ENCODE measurements around the gene FAM13A. TPM values are rescaled to one million over a fixed set of nuclear protein-coding genes. Genes with fewer than 3 reads are reported as not detected.
A peak's percentile ranks its signal among the peaks of the same experiment; 100 is the strongest.
"Not testable (repeated sequence)": the region's sequence is repeated elsewhere in the genome, so short reads cannot be mapped to it uniquely, and the experiment has no call there.

FAM13A gene
- total RNA-seq, 1 donor from 2014 or later = 16.8 TPM

DNA sequence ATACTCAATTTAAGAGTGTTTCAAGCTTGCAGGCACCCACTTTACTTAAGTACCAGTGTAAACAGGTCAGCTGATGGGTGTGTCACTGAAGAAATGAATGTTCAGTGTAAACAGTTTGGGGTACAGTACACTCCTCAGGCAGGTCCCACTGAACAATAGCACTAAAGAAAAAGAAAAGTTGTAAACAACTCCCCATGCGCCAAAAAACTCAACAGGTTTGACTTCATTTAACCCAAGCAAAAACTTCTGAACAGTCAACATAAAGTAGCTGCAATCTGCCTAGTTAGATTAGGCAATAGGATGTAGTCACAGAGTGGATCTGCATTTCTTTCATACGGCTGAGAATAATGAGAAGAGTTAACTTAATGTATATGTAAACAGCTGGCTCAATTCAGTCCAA, 93.2 kb downstream of the FAM13A start:
- DNase-seq (ENCODE audit: low read depth) = no peak

DNA sequence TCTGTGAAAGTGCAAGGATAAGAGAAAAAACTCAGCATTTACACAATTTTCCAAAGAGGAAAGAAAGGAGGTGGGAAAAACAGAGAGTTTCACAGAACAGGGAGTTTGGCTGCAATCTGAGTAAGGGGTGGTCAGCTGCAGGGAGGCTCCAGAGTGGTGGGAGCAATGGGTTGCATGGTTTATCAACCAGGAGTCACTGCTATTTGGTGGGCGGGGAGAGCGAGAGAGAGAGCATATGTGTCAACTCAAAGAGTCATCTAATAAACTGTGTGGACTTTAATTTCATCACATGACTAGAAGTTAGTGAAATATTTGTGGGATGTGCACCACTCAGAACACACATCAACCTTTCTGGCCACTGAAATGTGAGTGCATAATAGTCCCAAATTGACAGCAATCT, 94.6 kb downstream of the FAM13A start:
- no peak for DNase-seq (ENCODE audit: low read depth)

DNA sequence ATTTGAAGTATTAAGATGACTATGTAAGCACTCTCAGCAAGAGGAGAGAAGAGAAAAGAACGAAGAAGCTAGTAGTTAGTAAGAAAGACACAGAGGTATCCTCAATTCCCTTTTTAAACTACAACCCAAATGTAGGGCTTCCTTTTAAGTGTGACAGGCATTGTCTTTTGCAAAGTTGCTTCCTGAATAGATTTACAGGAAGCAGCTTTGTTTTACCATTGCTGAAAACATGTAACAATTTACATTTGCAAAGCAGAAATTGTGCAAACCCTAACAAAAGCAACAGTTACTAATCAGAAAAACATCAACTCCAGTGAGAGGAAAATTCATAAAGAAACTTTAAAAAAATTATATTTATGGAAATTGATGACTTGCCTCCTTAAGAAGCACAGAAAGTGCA, 96.4 kb downstream of the FAM13A start:
- DNase-seq (ENCODE audit: low read depth) = no peak

DNA sequence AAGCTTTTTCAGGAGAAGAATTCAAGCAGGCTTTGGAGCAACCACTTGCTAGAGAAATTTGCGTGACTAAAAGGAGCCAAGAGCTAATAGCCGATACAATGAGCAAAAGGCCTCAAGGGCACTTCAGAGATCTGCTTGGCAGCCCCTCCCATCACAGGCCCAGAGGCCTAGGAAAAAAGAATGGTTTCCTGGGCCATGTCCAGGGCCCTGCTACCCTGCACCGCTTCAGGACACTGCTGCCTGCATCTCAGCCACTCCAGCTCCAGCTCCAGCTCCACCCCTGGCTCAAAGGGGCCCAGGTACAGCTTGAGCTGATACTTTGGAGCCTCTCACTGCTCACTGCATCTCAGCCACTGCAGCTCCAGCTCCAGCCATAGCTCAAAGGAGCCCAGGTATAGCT, 98.9 kb downstream of the FAM13A start:
- no peak for DNase-seq (ENCODE audit: low read depth)

DNA sequence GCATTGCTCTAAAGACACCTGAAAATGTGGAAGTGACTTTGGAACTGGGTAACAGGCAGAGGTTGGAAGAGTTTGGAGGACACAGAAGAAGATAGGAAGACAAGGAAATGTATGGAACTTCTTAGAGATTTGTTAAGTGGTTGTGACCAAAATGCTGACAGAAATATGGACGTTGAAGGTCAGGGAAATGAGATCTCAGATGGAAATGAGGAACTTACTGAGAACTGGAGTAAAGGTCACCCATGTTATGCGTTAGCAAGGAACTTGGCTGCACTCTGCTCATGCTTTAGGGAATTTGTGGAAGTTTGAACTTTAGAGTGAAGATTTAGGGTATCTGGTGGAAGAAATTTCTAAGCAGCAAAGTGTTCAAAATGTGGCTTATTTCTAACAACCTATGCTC, 99.4 kb downstream of the FAM13A start:
- no peak for DNase-seq (ENCODE audit: low read depth)

DNA sequence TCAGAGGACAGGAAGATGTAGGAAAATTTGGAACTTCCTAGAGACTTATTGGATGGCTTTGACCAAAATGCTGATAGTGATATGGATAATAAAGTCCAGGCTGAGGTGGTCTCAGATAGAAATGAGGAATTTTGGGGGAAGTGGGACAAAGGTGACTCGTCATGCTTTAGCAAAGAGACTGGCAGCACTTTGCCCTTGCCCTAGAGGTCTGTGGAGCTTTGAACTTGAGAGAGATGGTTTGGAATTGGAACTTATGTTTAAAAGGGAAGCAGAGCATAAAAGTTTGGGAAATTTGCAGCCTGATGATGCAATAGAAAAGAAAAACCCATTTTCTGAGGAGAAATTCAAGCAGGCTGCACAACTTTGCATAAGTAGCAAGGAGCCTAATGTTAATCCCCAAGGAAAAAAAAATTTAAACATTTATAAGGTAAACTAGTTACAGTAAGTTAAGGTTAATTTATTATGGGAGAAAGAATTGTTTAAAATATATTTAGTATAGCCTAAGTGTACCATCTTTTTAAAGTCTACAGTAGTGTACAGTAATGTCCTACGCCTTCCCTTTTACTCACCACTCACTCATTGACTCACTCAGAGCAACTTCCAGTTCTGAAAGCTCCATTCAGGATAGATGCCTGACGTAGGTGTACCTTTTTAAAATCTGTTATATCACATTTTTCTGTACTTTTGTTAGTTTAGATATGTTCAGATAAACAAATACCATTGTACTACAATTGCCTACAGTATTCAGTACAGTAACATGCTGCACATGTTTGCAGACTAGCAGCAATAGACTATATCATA, 101.2 kb downstream of the FAM13A start:
- DNase-seq (ENCODE audit: low read depth) = no peak

DNA sequence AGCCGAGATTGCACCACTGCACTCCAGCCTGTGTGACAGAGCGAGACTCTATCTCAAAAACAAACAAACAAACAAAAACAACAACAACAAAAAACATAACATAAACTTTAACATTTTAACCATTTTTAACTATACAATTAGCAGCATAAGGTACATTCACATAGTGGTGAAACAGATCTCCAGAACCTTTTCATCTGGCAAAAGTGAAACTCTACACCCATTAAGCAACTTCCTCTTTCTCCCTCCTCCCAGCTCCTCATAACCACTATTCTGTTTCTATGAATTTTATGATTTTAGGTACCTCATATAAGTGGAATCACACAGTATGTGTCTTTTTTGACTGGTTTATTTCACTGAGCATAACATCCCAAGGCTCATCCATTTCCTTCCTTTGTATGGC, 103.6 kb downstream of the FAM13A start:
- no peak for DNase-seq (ENCODE audit: low read depth)

DNA sequence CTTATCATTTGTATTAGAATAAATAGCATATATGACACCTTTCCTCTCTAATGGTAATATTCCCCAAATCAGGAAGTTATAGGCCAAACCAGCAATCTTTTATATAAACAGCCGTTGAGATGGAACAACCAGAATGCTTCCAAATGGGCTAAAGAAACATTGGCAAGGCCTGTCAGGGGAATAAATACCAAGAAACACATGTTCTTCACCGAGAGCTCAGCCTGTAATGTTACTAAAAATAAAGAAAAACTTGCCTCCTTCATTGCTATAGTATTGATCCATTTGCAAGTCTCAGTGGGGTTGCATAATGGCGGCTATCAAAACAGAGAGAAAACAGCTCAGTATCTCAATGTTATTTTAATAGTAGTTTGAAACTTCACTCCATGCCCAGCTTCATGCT, 104.9 kb downstream of the FAM13A start:
- no peak for DNase-seq (ENCODE audit: low read depth)

DNA sequence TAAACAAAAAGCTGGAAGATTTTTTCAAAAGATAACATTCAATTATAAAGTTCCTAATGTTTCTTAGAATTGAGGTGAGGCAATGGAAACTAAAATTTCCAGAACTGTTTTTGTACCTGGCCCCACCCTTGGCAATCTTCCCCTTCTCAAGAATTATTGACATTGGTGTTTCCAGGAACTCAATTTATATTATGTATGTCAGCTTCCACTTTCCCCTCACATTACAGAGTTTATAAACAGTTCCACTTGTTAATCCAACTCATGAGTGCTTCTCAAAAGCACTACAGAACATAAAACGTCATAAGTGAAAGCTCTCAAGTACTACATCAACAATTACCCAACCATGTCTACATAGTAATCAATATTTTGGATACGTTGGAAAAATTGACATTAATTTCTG, 107.4 kb downstream of the FAM13A start:
- no peak for DNase-seq (ENCODE audit: low read depth)

DNA sequence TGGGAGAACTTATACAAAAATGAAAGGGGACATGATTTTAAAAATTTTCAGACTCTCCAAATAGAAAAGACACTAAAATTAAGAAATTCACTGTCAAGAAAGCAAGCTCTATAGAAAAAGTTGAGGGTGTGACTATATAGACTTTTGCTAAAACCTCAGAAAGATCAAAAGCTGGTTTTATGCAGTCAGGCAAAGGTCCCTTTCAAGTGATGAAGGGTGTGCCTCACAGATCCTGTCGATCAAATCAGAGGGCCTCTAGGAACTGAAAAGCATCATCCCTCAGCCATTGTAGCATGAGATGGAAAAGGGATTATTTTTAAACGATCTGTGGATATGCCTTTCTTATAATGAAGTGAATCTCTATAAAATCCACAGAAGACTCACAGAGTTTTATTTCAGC, 116.5 kb downstream of the FAM13A start:
- DNase-seq (ENCODE audit: low read depth) = no peak

DNA sequence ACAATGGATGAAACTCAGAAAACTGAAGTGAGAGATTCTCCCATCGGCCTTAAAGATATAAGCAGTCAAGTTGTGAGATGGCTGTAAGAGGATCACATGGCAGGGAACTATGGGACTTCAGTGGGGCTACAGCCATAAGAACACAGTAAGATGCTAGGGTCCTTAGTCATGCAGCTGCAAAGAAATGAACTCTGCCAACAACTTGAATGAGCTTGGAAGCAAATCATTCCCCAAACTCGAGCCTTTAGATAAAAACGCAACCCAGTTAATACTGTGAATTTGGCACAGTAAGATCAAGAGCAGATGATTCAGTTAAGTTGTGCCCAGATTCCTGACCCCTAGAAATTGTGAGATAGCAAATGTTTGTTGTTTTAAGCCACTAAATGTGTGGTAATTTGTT, 117.3 kb downstream of the FAM13A start:
- no peak for DNase-seq (ENCODE audit: low read depth)

DNA sequence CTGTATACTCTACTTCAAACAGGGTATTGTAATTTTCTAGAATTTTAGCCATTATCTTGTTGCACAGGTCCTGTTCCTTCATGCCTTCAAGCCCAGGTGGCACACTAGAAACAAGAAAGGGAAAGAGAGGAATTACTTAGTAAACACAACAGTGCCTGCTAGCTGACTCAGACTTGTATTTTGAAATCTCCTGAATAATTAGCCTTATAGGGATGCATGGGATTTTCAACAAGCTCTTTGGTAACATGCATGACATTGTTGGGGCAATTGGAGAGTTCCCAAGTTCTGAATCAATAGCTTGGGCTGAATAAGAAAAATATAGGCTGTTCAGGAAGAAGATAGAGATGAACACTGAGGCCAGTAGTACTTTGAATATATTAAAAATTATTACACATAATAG, 118.8 kb downstream of the FAM13A start:
- DNase-seq (ENCODE audit: low read depth) = peak; percentile 41

DNA sequence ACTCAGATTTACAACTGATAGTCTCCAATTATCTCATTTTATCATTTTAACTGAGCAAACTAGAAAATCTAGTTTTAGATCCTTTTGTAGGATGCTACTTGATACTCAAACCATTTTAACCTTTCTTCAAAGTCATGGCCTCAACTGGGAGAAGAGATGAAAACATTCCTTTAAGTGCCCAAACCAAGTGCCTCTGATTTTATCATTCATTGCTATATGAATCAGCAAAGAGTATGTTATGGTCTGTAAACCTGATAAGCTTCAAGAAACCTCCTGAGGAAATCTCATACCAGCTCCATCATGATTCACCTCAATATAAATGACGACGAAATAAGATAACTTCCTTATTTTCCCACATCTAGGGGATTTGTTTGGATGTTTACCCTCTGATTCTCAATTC, 119.9 kb downstream of the FAM13A start:
- DNase-seq (ENCODE audit: low read depth) = no peak

DNA sequence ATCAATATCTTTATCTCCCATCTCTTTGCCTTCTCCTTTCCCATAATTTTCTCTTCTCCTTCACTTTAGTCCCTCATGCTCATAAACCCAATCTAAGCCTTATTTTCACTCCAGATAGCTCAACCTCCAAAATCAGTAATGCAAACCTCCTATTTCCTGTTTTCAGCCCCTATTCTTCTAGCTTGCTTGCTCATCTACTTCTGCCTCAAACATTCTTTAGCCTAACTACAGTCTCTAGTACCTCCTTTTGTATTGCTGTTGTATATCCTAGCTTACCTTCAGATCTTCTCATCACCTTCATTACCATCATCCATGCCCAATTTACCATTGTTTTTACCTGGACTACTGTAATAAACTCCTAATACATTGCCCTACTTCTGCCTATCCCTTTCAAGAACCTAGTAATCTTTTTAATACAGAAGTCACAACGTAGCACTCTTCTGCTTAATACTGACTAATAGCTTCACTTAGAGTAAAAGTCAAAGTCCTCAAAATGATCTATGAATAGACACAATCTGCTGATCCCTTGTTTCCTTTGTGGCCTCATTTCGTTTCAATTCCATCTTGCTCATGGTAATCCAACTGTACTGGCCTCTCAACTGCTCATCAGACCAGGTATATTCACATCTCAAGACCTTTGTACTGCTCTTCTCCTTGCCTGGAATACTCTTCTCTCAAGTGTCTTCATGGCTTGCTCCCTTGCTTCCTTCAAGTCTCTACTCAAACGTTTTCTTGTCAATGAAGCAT, 123.4 kb downstream of the FAM13A start:
- no peak for DNase-seq (ENCODE audit: low read depth)

DNA sequence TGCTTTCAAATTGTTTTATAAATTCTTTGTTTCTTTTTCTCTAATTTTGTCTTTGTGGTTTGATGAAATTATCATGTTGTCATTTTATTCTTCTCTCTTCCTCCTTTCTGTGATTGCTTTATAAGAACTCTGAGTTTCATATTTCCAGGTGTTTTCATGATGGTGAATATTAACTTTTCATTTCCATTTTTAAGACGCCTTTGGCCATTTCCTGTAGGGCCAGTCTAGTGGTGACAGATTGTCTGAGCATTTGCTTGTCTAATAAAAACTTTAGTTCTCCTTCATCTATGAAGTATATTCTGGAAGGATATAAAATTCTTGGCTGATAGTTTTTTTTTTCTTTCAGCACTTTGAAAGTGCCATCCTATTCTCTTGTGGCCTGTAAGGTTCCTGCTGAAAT, 128.1 kb downstream of the FAM13A start:
- no peak for DNase-seq (ENCODE audit: low read depth)

DNA sequence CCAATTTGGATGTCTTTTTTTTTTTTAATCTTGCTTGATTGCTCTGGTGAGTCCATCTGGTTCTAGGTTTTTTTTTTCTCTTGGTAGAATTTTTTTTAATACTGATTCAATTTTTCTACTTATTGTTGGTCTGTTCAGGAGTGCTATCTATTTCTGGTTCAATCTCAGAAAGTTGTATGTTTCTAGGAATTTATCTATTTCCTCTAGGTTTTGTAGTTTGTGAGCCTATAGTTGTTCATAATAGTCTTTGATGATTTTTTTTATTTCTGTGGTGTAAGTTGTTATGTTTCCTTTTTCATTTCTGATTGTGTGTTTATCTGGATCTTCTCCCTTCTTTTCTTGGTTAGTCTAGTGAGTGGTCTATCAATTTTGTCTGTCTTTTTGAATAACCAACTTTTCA, 129.6 kb downstream of the FAM13A start:
- DNase-seq (ENCODE audit: low read depth) = no peak

DNA sequence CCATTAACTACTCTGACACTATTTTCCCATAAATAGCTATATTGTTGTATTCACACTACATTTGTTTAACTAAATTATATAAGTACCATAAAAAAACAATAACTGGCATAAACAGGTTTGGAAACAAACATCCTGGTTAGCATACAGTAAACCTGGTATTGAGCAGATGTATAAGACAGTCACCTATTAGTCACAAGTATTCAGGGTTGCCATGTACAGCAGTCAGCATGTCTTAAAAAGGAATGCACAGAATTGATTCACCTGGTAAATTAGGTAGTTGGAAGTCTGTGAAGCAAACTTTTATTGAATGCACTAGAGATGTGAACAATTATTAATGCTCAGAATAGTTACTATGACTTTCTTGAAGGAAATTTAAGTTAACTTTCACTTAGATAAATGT, 137.9 kb downstream of the FAM13A start:
- no peak for DNase-seq (ENCODE audit: low read depth)

DNA sequence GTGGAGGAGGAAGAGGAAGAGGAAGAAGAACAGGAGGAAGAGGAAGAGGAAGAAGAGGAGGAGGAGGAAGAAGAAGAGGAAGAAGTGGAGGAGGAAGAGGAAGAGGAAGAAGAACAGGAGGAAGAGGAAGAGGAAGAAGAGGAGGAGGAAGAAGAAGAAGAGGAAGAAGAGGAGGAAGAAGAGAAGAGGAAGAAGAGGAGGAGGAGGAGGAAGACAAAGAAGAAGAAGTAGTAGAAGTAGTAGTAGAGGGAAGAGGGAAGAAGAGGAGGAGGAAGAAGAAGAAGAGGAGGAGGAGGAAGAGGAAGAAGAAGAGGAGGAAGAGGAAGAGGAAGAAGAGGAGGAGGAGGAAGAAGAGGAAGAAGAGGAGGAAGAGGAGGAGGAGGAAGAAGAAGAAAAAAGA, 143.8 kb downstream of the FAM13A start:
- not testable (repeated sequence) for DNase-seq (ENCODE audit: low read depth)

DNA sequence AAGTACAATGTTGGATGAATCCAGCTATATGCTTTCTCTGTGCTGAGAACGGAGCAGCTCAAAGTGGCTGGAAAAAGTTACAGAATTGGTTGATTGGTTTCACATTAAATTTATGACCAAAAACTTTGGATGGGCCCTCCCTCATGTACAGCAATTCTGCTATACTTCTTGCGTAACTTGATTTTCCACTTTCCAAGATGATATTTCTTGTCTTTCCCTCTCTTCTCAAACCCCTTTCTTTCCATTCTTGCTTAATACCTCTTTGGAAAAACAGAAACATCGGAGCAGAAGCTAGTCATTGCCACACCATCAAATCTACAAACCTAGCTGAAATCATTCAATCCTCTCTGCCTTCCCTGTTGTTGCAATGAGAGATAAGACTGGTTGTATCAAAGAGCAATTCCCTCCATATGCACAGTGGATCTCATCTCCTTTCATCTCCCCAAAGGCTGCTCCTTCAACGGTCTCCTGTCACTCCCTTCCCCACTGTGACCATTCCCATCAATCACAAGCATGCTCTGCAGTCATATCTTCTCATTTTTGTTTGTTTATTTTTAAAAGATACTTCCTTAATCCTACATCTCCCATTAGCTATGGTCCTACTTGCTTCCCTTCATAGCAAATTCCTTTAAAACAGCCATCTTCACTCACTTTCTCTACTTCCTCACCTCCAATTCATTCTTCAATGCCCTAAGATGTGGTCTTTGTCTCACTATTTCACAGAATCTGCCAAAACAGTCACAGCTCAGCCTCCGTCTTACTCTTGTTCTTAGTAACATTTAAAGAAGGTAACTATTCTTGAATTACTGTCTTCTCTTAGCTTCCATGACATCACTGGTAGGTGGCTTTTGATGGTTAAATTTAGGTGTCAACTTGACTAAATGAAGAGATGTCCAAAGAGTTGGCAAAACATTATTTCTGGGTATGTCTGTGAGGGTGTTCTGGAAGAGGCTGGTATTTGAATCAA, 145.5 kb downstream of the FAM13A start:
- DNase-seq (ENCODE audit: low read depth) = no peak

DNA sequence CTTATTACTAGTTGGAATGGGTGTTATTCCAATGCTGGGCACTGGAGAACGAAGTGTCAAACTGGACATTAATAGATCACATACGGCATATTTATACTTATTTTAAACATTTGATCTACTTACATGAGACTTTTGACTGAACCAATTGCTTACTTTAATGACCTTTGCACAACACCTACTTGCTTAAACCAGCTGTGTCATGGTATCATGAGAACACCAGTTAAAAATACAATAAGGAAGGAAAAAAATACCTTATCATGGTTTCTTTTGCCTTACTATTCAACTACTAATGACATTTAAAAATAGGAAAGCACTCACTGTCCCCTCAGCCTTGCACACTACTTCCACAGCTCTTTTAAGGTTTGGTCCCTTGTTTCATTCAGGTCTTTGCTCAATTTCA, 146.9 kb downstream of the FAM13A start:
- DNase-seq (ENCODE audit: low read depth) = no peak

DNA sequence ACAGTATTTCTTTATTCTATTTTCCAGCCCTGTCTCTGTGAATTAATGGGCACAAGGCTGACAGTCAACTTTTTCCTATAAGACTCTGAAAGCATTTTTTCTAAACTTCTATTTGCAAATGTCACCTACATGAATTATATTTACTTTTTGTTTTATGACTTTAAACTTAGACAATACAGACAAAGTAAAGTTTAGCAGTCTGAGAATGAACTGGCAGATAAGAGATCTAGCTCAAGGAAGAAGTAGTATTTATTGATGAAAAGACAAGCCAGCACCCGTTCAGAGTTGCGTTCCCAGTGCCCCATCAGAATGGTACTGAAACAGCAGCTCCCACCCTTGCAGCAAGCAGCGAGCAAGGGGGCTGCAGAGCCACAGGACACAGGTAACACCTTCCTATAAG, 148.5 kb downstream of the FAM13A start:
- no peak for DNase-seq (ENCODE audit: low read depth)

DNA sequence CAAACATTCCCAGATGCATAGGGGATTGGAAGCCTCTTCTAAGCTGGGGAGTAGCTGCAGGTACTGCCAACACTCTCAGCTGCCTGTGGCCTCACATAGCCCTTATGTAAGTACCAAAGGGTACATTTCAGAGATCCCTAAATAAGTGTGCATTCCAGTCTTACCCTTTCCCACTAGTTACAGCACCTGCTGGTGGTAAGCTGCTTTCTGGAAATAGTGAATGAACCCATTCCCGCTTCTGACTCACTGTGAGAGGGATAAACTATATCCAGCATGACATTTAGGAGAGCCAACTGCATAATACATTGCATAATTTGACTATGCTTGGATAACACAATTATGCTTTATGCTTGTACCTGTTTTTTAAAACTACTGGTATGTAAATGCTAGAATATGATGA, 149.0 kb downstream of the FAM13A start:
- peak; percentile 90 for DNase-seq (ENCODE audit: low read depth)

All from myocyte (in vitro differentiated cells).